Spleen (tissue), 11 donors: ENCODE measurements around the gene IQGAP2. TPM values are rescaled to one million over a fixed set of nuclear protein-coding genes. Genes with fewer than 3 reads are reported as not detected.
"Not testable (repeated sequence)": the region's sequence is repeated elsewhere in the genome, so short reads cannot be mapped to it uniquely, and the experiment has no call there.

Experiments used
- DNase-seq: peaks from one replicate; pipeline ENCODE4 v3.0.0-alpha.2; 2020
- H3K27ac ChIP-seq, 8 donors: fragments of 200-600 bp; sonication (generic) in 7 of 8; 1 replicate in 4 of 8; 2 replicates in 4 of 8; pipeline versions ENCODE4 v1.5.0 to v1.8.0; 2016 to 2021; ENCODE audit warnings: inconsistent platforms in 4 of 8, mild to moderate bottlenecking in 4 of 8, moderate library complexity in 1 of 8
- H3K27me3 ChIP-seq, 7 donors: fragments of 200-600 bp; sonication (generic) in 6 of 7; replicated peaks in 1 of 7; 1 replicate in 4 of 7; 2 replicates in 3 of 7; pipeline versions ENCODE4 v1.5.0 to v1.8.0; 2016 to 2021; ENCODE audit warnings: inconsistent platforms in 3 of 7, mild to moderate bottlenecking in 1 of 7
- H3K36me3 ChIP-seq, 6 donors: fragments of 200-600 bp; sonication (generic) in 5 of 6; 1 replicate in 4 of 6; 2 replicates in 2 of 6; pipeline versions ENCODE4 v1.5.0 to v1.8.0; 2016 to 2021; ENCODE audit warnings: inconsistent platforms in 2 of 6
- H3K4me1 ChIP-seq, 6 donors: fragments of 200-600 bp; sonication (generic) in 5 of 6; 1 replicate in 3 of 6; 2 replicates in 3 of 6; pipeline versions ENCODE4 v1.5.0 to v1.8.0; 2016 to 2021; ENCODE audit warnings: inconsistent platforms in 3 of 6
- H3K4me3 ChIP-seq, 8 donors: fragments of 200-600 bp; sonication (generic) in 7 of 8; 1 replicate in 4 of 8; 2 replicates in 4 of 8; pipeline versions ENCODE4 v1.5.0 to v1.8.0; 2016 to 2021; ENCODE audit warnings: inconsistent platforms in 4 of 8, mild to moderate bottlenecking in 4 of 8, moderate library complexity in 2 of 8
- H3K9me3 ChIP-seq, 8 donors: fragments of 200-600 bp; sonication (generic) in 7 of 8; 1 replicate in 4 of 8; 2 replicates in 4 of 8; pipeline versions ENCODE4 v1.5.0 to v1.8.0; 2016 to 2021; ENCODE audit warnings: inconsistent platforms in 4 of 8
- POLR2A ChIP-seq, 3 donors: fragments of 450-650 bp; IDR thresholded peaks; one replicate each; pipeline ENCODE4 v1.5.1; 2017; ENCODE audit warnings: antibody characterized with exemption in 3 of 3, mild to moderate bottlenecking in 1 of 3
- POLR2AphosphoS5 ChIP-seq, 3 donors: sonication (generic); formaldehyde crosslinking; IDR thresholded peaks; one replicate each; pipeline ENCODE4 v1.5.1; 2017; ENCODE audit warnings: antibody characterized with exemption in 3 of 3
- WGBS, 5 donors: extraction: QIAGEN DNeasy Blood & Tissue Kit in 3 of 5; methylation state at CpG; one replicate each; pipeline versions ENCODE4 v1.1.5 to v1.1.7; 2013 to 2018; 5-methylcytosine and 5-hydroxymethylcytosine counted together
- intact Hi-C: fragments of 100-400 bp; cut with DNase I; formaldehyde crosslinking; loops from one replicate; pipeline ENCODE4 v1.15.0; 2023; ENCODE audit warnings: low total_unique reads
- polyA plus RNA-seq, 3 donors: library from polyadenylated mRNA; stranded (reverse); fragments of 200-250 nt; gene quantifications; one replicate each; pipeline ENCODE4 v1.2.1, GENCODE V29; 2013
- total RNA-seq, 7 donors: library from RNA; depleted of rRNA in 3 of 7; stranded (reverse); fragments of >200 nt in 3 of 7; fragmentation: NEBNext Ultra II Directional in 4 of 7; extraction: Animal tissue kit (Norgen Biotek cat#: 25700) in 4 of 7; gene quantifications; one replicate each; pipeline versions ENCODE4 v1.1.0 to v1.2.1, GENCODE V29; 2016 to 2021
- TF ChIP-seq, protein P1 (sequence below), 11 experiments: fragments of 200-600 bp in 7 of 11; fragments of 450-650 bp in 4 of 11; sonication (generic) in 4 of 11; IDR thresholded peaks in 8 of 11; conservative IDR thresholded peaks in 3 of 11; 1 replicate in 7 of 11; 2 replicates in 4 of 11; pipeline versions ENCODE4 v1.4.0 to v1.8.0; 2016 to 2021; ENCODE audit warnings: antibody characterized with exemption in 11 of 11, inconsistent platforms in 4 of 11, mild to moderate bottlenecking in 1 of 11
- donor health status: healthy with polysubstance abuse.
- donor health status: DM: no; HTN: no; CAD: no; lungs with moderate emphysema.
- donor health status: DM: no; HTN: no; CAD: no.
- donor health status: Bipolar disorder and iron deficiency.
- donor health status: healthy.
- donor health status: DM: no; HTN: no; CAD: no.
- donor health status: DM: yes; HTN: yes; CAD: no.

The IQGAP2 gene
- total and polyA plus RNA-seq, 10 donors = 9.3 to 83.6 (median 52.8) TPM

DNA sequence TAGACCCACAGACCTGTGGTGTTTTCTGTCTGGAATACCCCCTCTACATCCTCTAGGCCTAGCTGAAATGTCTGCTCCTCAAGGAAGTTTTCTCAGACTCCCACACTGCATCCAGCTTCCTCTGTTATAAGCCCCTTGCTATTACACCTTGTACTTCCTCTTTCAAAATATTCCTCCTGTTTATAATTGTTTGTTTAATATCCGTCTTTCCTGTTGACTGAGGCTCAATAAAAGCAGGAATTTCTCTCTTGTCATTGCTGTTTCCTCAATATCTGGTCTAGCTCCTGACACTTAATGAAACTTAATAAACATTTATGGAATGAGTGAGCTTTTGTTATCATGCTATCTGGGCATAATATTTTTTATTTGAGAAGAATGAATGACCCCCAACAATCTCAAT is 34.1 kb upstream of the IQGAP2 start:
- intact Hi-C loops = no loop called here

DNA sequence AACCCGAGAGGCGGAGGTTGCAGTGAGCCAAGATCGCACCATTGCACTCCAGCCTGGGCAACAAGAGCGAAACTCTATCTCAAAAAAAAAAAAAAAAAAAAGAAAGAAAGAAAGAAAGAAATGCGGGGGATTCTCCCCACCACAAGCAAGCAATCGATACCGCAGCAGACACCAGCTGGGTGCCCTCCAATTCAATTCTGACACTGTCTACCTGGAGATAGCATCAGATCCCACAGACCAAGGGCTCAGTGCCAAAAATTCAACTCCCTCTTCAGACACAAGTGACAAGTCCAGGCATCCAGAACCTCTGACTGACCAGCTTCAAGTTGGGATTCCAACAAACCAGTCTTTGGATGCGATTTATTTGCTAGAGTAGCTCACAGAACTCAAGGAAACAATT is 33.4 kb upstream of the IQGAP2 start:
- H3K4me3 ChIP-seq, DNase-seq: not testable (repeated sequence)
- 81 to 91% (median 84%) methylated on average over 7 to 8 of the region's 8 CpGs for WGBS, 5 donors

More for the DNA sequence above, 34.1 kb upstream of the IQGAP2 start:
- H3K27me3 ChIP-seq = no peaks in the 10 kb centered on the region
- H3K27ac ChIP-seq = no peak overlapping the region
- H3K36me3 ChIP-seq = no peaks in the 10 kb centered on the region
- 55 to 72% (median 62%) methylated on average over 1 of the region's 1 CpG for WGBS, 5 donors
- no peaks in the 10 kb centered on the region for H3K4me1 ChIP-seq
- DNase-seq = no peak
- TF ChIP-seq POLR2AphosphoS5 (IDR thresholded peaks at IDR 0.05) (no peak), POLR2A (IDR thresholded peaks at IDR 0.05) (no peak)
- TF ChIP-seq, protein P1, sequence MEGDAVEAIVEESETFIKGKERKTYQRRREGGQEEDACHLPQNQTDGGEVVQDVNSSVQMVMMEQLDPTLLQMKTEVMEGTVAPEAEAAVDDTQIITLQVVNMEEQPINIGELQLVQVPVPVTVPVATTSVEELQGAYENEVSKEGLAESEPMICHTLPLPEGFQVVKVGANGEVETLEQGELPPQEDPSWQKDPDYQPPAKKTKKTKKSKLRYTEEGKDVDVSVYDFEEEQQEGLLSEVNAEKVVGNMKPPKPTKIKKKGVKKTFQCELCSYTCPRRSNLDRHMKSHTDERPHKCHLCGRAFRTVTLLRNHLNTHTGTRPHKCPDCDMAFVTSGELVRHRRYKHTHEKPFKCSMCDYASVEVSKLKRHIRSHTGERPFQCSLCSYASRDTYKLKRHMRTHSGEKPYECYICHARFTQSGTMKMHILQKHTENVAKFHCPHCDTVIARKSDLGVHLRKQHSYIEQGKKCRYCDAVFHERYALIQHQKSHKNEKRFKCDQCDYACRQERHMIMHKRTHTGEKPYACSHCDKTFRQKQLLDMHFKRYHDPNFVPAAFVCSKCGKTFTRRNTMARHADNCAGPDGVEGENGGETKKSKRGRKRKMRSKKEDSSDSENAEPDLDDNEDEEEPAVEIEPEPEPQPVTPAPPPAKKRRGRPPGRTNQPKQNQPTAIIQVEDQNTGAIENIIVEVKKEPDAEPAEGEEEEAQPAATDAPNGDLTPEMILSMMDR (IDR thresholded peaks at IDR 0.05 in 8 of 11, conservative IDR thresholded peaks at IDR 0.05 in 3 of 11) = no peak
- H3K4me3 ChIP-seq = no peak overlapping the region
- H3K9me3 ChIP-seq = no peaks in the 10 kb centered on the region

DNA sequence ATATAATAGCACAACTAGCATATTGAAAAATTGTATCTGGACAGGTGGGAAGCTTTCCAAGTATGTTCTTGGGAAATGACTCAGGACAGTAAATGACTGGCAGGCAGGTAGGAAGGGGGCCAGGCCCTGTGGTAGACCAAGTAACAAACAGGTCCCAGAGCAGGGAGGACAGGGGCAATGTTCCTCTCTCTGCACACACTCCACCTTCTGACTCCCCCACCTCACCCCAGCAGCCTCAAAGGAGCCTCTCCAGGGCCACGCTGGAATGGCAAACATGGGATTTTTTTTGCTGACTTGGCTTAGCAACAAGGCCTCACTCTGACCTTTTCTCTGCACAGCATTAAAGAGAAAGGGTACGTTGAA is 31.1 kb upstream of the IQGAP2 start:
- H3K27me3 ChIP-seq = no peaks in the 10 kb centered on the region
- H3K27ac ChIP-seq = no peak overlapping the region
- no peaks in the 10 kb centered on the region for H3K9me3 ChIP-seq
- H3K4me3 ChIP-seq = no peak overlapping the region
- H3K4me1 ChIP-seq = no peaks in the 10 kb centered on the region
- no peaks in the 10 kb centered on the region for H3K36me3 ChIP-seq
- WGBS, 5 donors = 31 to 41% (median 38%) methylated on average over 2 of the region's 2 CpGs
- no peak for TF ChIP-seq POLR2AphosphoS5 (IDR thresholded peaks at IDR 0.05)
- TF ChIP-seq POLR2A (IDR thresholded peaks at IDR 0.05) = no peak
- TF ChIP-seq, protein P1 (IDR thresholded peaks at IDR 0.05 in 8 of 11, conservative IDR thresholded peaks at IDR 0.05 in 3 of 11) = no peak
- DNase-seq = no peak
- intact Hi-C loops = no loop called here

More for the DNA sequence above, 33.4 kb upstream of the IQGAP2 start:
- intact Hi-C loops, H3K36me3 ChIP-seq, H3K4me1 ChIP-seq, H3K27me3 ChIP-seq, H3K9me3 ChIP-seq, H3K27ac ChIP-seq: not testable (repeated sequence)

DNA sequence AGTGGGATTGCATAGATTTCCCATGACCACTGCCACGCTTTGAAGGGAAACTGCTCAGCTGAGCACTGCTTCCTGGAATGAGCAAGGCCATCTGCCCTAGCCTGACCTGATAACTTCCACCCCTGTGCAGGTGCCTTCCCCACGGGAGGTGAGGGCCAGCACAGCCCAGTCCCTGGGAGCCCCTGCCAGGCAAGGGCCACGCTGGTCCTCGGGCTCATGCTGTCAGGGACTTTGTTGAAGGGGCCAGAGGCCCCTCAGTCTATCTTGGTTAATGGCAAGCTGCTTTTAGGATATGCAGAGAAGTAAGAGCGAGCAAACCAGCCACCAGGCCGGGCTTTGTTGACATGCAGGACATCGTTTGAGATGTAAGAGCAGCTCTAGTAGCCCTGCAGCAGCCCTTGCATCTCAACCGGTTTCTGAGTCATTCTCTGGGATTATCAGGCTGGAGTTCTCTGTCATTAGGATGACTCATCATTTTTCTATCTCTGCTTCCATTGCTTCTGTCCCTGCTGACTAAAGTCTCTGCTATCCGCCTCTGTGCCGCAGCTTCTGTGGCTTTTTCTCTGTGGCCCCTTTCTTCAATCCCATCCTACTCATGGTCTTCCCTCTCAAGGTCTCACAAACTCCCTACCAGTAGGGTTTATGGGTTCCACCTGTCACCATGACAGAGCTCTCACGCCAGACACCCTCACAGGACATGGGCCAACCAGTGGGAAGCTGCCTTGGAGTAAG is 30.6 kb upstream of the IQGAP2 start:
- H3K9me3 ChIP-seq = no peaks in the 10 kb centered on the region
- H3K27me3 ChIP-seq = no peaks in the 10 kb centered on the region
- H3K36me3 ChIP-seq = no peaks in the 10 kb centered on the region
- intact Hi-C loops = no loop called here
- H3K4me1 ChIP-seq = no peaks in the 10 kb centered on the region
- TF ChIP-seq, protein P1 (IDR thresholded peaks at IDR 0.05 in 8 of 11, conservative IDR thresholded peaks at IDR 0.05 in 3 of 11) = no peak
- TF ChIP-seq POLR2A (IDR thresholded peaks at IDR 0.05) (no peak), POLR2AphosphoS5 (IDR thresholded peaks at IDR 0.05) (no peak)
- no peak overlapping the region for H3K27ac ChIP-seq
- 69 to 82% (median 75%) methylated on average over 9 to 11 of the region's 11 CpGs for WGBS, 5 donors
- no peak for DNase-seq
- no peak overlapping the region for H3K4me3 ChIP-seq
